Measurements from ENCODE around the gene TESK2.

The TESK2 gene

GRCh38 chr1:45314266-45314665 lies 176.7 kb downstream of the TESK2 start:
- TF ChIP-seq CTCF (IDR thresholded peaks at IDR 0.05; ENCODE audit: low read depth, low read length, missing control alignments): no peak
- H3K4me3 ChIP-seq (ENCODE audit: low read depth, low read length): no peak overlapping the region
- in situ Hi-C loops (cut with HindIII; ENCODE audit: low sequenced_read_pairs): no loop called here
- DNase-seq (ENCODE audit: low read depth): no peak

GRCh38 chr1:45306905-45307304 lies 184.1 kb downstream of the TESK2 start:
- no peak for DNase-seq (ENCODE audit: low read depth)
- in situ Hi-C loops (cut with HindIII; ENCODE audit: low sequenced_read_pairs): no loop called here
- no peak overlapping the region for H3K4me3 ChIP-seq (ENCODE audit: low read depth, low read length)
- no peak for TF ChIP-seq CTCF (IDR thresholded peaks at IDR 0.05; ENCODE audit: low read depth, low read length, missing control alignments)

GRCh38 chr1:45306319-45306718 lies 184.6 kb downstream of the TESK2 start:
- TF ChIP-seq CTCF (IDR thresholded peaks at IDR 0.05; ENCODE audit: low read depth, low read length, missing control alignments): no peak
- in situ Hi-C loops (cut with HindIII; ENCODE audit: low sequenced_read_pairs): no loop called here
- no peak overlapping the region for H3K4me3 ChIP-seq (ENCODE audit: low read depth, low read length)
- DNase-seq (ENCODE audit: low read depth): no peak

- TF ChIP-seq CTCF (IDR thresholded peaks at IDR 0.05; ENCODE audit: low read depth, low read length, missing control alignments): no peak
- no peak for DNase-seq (ENCODE audit: low read depth)
- in situ Hi-C loops (cut with HindIII; ENCODE audit: low sequenced_read_pairs): no loop called here
- H3K4me3 ChIP-seq (ENCODE audit: low read depth, low read length): no peak overlapping the region
Measured at GRCh38 chr1:45305231-45305630, 185.7 kb downstream of the TESK2 start.

- no peak for TF ChIP-seq CTCF (IDR thresholded peaks at IDR 0.05; ENCODE audit: low read depth, low read length, missing control alignments)
- peak overlapping the region; percentile 58 for H3K4me3 ChIP-seq (ENCODE audit: low read depth, low read length)
- no peak for DNase-seq (ENCODE audit: low read depth)
- in situ Hi-C loops (cut with HindIII; ENCODE audit: low sequenced_read_pairs): no loop called here
Measured at GRCh38 chr1:45304311-45305081, 186.5 kb downstream of the TESK2 start.

- DNase-seq (ENCODE audit: low read depth): peak; percentile 91
- in situ Hi-C loops (cut with HindIII; ENCODE audit: low sequenced_read_pairs): no loop called here
- H3K4me3 ChIP-seq (ENCODE audit: low read depth, low read length): peak overlapping the region; percentile 58
- TF ChIP-seq CTCF (IDR thresholded peaks at IDR 0.05; ENCODE audit: low read depth, low read length, missing control alignments): peak; percentile 61
Measured at GRCh38 chr1:45303520-45304310, 187.2 kb downstream of the TESK2 start.

Measured in astrocyte of the cerebellum (primary cell).